Measurements from ENCODE around the gene GULP1.

- TF ChIP-seq, protein P1, sequence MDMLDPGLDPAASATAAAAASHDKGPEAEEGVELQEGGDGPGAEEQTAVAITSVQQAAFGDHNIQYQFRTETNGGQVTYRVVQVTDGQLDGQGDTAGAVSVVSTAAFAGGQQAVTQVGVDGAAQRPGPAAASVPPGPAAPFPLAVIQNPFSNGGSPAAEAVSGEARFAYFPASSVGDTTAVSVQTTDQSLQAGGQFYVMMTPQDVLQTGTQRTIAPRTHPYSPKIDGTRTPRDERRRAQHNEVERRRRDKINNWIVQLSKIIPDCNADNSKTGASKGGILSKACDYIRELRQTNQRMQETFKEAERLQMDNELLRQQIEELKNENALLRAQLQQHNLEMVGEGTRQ (IDR thresholded peaks at IDR 0.05; ENCODE audit: low read depth, low read length) = no peak
- TF ChIP-seq, protein P1 (CRISPR knock-in tag; IDR thresholded peaks at IDR 0.05; ENCODE audit: borderline replicate concordance) = no peak
- TF ChIP-seq SUZ12 (IDR thresholded peaks at IDR 0.05; ENCODE audit: low read depth, low read length) (no peak), POLR2AphosphoS5 (IDR thresholded peaks at IDR 0.05; ENCODE audit: low read depth, low read length) (no peak), SOX6 (IDR thresholded peaks at IDR 0.05) (no peak), SOX6 (CRISPR knock-in tag; IDR thresholded peaks at IDR 0.05) (no peak)
Measured at GRCh38 chr2:188456114-188456909, 164.6 kb downstream of the GULP1 start.

Data from HepG2 (cell line).